Renal cortical epithelial cell (primary cell): ENCODE results near the gene CCDC90B. TPM values are rescaled to one million over a fixed set of nuclear protein-coding genes. Genes with fewer than 3 reads are reported as not detected.
A peak's percentile ranks its signal among the peaks of the same experiment; 100 is the strongest.
"Not testable (repeated sequence)": the region's sequence is repeated elsewhere in the genome, so short reads cannot be mapped to it uniquely, and the experiment has no call there.

ENCODE experiments used
- DNase-seq: peaks from one replicate; pipeline ENCODE4 v3.0.0-alpha.2; 2011; ENCODE audit warnings: low read depth
- total RNA-seq: library from RNA; depleted of rRNA; stranded (reverse); fragments of >200 nt; gene quantifications from 2 replicates; pipeline ENCODE4 v1.2.3, GENCODE V29; 2014

CCDC90B gene
- 66.2 and 94.4 TPM in 2 replicates for total RNA-seq

- peak; percentile 96 for DNase-seq
These were observed at the start of gene CCDC90B for GRCh38 chr11:83285771-83286528. Gene CCDC90B, minus strand, starts transcription at chr11:83286367. Its CDS starts 395 bp downstream, at chr11:83285972.

DNA sequence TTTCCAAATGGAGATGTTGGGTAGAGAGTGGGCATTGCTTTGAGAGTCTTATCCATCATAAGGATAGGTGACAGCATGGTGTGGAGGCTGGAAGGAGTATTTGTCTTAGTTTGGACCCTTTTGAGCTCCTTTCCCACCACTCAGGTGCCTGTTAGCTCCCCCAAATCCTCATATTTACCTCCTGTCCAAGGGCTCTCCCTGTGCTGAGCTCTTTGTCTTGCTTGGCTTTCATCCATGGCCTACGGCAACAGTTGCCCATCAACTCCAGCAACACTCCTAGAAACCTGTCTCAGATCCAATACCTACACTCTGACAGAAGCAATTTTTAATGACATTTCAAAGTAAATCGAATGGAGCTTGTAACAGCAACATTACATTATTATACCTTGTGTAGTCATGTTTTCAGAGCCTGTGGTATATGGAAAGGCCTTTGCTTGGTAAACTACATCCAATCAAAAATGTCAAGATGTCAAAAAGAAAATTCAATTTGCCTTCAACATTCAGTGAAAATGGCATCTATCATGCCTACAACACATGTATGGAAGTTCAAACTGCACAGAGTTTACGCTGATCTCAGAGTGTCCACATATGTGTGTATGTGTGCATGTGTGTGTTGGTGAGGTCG is 49.4 kb upstream of the CCDC90B start:
- no peak for DNase-seq

GRCh38 chr11:83330303-83330702 is 44.1 kb upstream of the CCDC90B start:
- DNase-seq, result no peak

DNA sequence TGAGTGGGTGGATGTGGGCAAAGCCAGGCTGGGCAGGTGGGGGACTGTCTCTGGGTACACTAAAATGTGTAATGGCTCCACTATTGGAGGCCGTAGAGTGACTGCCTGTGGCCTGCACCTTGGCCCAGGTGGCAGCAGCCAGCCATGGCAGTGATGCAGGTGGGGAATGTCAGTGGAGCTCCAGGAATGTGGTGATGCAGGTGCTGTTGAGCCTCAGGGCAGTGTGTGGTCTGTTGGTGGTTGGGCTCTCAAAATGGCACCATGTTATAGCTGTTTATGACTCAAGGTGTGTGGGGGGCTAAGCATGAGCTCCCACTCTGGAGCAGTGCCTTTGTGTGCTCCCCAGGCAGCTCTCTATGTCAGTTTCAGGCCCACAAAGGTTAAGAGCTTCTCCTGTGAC is 40.2 kb upstream of the CCDC90B start:
- no peak for DNase-seq

DNA sequence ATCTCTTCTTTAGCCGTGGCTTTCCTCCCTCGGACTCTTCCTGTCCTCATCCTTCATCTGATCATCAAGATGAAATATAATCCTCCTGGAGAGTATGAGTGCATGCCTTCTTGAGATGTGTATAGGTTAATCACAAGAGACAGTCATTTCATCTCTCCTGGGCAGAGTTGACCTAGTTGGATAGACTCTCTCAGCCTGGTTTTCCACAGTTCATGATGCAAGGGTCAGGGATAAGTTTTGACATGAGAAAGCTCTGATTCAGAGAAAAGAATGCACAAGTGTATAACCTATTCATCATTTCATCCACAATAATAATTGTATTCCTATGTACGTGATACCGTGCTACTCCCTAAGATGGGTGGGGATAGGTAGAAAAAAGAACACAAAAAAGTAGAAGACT is 33.2 kb upstream of the CCDC90B start:
- DNase-seq, result no peak

DNA sequence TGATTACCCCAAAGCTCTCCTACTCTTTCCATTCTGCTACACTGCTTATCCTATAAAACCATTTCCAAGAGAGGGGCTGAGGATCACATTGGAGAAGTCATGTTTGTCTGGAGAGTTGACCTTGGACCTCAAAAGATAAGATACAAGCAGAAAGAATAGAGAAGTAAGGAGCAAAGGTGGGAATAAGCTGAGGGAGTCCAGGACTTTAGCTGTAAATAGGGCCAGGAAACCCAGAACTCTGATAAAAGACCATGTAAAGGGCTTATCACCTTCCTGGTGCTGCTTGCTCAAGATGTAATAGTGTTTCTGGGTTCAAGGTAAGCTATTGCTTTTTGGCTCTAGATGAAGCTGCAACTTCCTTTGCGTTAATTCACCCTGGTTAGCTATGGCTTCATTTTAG is 32.8 kb upstream of the CCDC90B start:
- DNase-seq, result no peak

GRCh38 chr11:83317757-83318690 is 31.9 kb upstream of the CCDC90B start:
- no peak for DNase-seq

GRCh38 chr11:83316897-83317268 is 30.7 kb upstream of the CCDC90B start:
- not testable (repeated sequence) for DNase-seq

DNA sequence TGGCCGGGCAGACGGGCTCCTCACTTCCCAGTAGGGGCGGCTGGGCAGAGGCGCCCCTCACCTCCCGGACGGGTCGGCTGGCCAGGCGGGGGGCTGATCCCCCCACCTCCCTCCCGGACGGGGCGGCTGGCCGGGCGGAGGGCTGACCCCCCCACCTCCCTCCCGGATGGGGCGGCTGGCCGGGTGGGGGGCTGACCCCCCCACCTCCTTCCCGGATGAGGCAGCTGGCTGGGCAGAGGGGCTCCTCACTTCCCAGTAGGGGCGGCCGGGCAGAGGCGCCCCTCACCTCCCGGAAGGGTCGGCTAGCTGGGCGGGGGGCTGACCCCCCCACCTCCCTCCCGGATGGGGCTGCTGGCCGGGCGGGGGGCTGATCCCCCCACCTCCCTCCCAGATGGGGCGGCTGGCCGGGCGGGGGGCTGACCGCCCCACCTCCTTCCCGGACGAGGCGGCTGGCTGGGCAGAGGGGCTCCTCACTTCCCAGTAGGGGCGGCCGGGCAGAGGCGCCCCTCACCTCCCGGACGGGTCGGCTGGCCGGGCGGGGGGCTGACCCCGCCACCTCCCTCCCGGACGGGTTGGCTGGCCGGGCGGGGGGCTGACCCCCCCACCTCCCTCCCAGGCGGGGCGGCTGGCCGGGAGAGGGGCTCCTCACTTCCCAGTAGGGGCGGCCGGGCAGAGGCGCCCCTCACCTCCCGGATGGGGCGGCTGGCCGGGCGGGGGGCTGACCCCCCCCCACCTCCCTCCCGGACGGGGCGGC is 30.2 kb upstream of the CCDC90B start:
- DNase-seq, result not testable (repeated sequence)

DNA sequence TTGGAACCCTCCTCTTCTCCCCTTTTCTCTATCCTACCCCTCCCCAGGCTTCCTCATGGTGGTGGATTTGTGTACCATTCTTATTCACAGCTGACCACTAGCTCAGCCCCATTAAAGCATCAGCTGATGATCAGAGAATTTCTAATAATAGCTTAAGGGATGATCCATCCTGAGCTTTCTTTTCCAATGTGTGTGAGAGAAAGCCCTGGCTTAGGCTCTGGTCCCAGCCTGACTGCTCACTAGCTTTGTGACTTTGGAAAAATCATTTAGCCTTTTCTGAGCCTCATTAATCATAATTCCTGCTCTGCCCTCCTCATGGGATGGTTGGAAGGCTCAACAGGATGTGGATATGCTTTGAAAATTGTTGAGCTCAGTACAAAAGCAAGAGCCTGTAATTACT is 26.3 kb upstream of the CCDC90B start:
- DNase-seq, result no peak

- no peak for DNase-seq
These were observed 25.5 kb upstream of the CCDC90B start for GRCh38 chr11:83311701-83312100.

- no peak for DNase-seq
These were observed 24.6 kb upstream of the CCDC90B start for GRCh38 chr11:83310718-83311117.

DNA sequence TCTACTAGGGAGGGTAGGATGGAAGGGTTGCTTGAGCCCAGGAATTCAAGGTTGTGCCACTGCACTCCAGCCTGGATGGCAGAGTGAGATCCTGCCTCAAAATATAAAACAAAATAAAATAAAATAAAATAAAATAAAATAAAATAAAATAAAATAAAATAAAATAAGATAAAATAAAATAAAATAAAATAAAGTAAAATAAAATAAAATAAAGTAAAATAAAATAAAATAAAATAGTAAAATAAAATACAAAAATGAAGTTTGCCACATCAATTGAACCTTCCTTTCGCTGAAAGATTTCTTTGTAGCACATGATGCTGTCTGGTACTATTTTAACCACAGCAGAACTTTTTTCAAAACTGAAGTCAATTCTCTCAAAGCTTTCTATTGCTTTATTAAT is 22.4 kb upstream of the CCDC90B start:
- not testable (repeated sequence) for DNase-seq

DNA sequence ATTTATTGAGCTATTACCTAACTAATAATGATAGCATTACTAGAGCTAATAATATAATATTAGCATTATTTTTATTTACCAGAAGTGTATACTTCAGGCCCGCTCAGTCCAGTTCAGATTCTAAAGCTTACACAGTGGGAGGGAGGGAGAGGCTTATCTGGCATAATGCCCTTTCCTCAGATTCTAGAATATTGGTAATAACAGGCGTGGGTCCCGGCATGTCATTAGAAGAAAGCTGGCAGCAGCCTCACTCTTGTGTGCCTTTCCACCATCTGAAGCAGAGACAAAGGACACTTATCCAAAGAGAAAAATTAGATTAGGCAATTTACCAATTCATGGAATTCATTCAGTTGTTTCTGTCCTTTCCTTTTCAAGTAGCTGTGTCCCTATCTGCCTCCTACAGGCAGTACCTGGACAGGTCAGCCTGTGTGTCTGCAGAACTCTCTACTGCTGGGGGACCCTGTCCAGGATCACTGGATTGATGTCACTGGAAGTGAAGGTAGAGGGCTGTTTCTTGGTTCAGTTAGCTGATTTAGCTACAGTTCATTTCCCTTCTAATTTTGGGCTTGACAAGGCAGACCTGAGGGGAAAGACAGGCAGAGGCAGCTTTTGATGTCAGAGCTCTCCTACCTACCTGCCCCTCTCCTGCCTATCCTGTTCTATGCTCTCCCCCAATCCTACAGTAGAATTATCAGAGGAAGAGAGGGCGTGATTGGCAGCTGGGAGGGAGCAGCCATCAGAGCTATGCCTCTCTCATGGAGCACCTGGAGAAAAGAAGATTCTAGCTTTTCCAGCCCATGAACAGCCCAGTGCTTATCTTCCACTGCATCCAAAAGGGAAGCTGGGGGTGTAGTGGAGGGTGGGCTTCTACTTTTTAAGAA is 20.3 kb upstream of the CCDC90B start:
- no peak for DNase-seq

GRCh38 chr11:83303316-83303715 is 17.1 kb upstream of the CCDC90B start:
- no peak for DNase-seq

- DNase-seq, result no peak
These were observed 16.0 kb upstream of the CCDC90B start for GRCh38 chr11:83302151-83302550.

DNA sequence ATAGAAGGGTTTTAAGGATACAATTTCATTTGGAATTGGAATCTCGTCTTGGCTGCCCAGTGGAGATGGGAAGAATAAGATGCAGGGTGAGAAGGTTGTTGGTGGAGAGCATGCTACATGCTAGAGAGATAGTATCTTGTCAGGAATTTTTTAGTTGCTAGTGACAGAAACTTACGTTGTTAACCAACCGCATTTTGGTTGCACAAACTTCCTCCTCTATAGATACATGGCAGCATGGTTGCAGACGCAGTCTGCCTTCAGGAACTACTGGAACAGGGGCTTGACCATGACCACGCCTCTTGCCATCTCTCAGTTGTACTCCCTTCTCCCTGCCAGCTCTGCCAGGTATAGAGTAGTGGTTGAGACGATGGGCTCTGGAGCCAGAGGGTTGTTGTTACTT is 13.5 kb upstream of the CCDC90B start:
- DNase-seq, result no peak

DNA sequence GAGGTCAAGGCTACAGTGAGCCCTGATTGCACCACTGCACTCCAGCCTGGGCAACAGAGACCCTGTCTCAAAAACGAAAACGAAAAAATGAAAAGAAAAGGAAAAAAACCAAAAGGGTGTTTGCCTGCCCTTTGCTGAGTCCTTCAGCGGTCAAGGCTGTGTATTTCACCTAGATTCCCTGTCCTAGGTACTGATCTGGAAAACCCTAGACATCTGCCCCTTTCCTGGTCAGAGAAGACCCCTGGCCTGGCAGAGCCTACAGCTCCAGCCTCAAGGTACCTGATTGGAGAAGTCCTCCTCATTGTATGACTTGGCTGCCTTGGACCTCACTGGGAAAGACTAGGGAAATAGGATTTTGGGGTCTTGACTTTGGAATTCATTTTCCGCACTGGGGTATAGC is 8.0 kb upstream of the CCDC90B start:
- no peak for DNase-seq

DNA sequence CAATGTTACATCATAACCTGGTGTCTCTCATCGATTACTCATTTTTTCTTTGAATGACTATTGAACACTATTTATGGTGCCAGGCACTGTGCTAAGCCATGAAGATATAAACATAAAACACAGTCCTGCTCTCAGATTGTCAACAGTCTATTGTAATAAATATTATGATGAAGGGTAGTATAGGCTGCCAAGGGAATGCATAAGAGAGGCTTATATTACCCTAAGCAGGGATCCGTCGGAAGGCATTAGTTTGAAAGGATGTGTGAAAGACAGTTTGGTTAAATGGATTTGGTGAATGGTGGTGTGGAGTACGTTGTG is 7.2 kb upstream of the CCDC90B start:
- no peak for DNase-seq

DNA sequence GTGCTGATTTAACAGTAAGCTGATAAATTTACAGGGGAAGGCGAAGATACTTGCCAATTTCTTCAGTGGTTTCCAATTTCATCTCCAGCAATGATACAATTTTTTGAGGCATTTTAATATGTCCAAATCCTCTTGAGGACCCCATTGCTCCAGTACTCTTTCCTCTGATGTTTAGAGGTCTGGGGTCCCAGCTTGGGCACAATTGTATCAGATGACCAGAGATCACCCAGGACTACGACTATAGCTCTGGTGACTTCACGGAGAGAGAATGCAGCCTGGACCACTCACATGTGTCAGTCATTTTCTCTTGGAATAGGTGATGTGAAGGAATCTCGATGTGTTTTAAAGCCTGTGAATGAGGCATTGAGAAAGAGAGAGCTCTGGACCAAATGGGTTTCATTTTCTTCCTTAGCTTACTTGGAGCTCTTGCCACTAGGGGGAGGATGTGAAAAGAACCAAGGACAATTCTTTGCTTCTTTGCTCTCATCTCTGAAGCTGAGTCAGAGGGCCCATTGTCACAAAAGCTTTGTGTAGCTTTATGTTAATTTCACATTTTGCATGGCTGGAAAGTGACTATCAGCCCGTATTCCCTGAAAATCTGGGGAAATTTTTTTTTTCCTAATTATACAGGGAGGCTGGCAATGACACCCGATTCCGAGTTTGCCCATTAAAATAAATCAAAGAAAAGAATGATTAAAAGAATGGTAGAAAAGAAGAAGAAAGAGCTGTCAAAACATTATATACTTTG is 6.7 kb upstream of the CCDC90B start:
- DNase-seq, result peak; percentile 66
